Suppressor macrophage treated with lipopolysaccharide for 1 hour (primary cell): ENCODE data around the gene BCL11A.
A peak's percentile ranks its signal among the peaks of the same experiment; 100 is the strongest.

Source experiments
- DNase-seq, 3 donors: peaks; one replicate each; pipeline ENCODE4 v3.0.0-alpha.2; 2020 to 2022

Gene BCL11A

GRCh38 chr2:60456115-60456770 is 97.2 kb downstream of the BCL11A start:
- no peak for DNase-seq

GRCh38 chr2:60453872-60454271 is 99.6 kb downstream of the BCL11A start:
- no peak for DNase-seq

GRCh38 chr2:60453301-60453700 is 100.2 kb downstream of the BCL11A start:
- no peak for DNase-seq

GRCh38 chr2:60450488-60450887 is 103.0 kb downstream of the BCL11A start:
- no peak for DNase-seq

DNA sequence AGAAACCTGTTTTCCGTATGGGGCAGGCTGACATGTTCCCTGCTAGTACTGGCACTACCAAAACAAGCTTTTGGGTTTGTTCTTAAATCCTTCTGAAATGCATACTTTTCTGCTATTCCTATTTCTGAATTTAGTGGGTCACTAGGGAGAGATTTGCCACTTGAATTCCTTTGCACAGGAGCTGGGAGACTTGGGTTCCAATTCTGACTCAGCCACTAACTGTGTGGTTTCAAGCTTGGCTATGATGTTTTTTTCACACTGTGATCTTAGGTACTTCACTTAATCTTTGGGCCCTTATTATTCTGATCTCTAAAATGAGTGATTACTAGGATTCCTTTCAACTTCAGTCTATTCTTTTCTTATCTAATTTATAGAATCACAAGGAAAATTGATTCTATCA is 105.5 kb downstream of the BCL11A start:
- no peak for DNase-seq

DNA sequence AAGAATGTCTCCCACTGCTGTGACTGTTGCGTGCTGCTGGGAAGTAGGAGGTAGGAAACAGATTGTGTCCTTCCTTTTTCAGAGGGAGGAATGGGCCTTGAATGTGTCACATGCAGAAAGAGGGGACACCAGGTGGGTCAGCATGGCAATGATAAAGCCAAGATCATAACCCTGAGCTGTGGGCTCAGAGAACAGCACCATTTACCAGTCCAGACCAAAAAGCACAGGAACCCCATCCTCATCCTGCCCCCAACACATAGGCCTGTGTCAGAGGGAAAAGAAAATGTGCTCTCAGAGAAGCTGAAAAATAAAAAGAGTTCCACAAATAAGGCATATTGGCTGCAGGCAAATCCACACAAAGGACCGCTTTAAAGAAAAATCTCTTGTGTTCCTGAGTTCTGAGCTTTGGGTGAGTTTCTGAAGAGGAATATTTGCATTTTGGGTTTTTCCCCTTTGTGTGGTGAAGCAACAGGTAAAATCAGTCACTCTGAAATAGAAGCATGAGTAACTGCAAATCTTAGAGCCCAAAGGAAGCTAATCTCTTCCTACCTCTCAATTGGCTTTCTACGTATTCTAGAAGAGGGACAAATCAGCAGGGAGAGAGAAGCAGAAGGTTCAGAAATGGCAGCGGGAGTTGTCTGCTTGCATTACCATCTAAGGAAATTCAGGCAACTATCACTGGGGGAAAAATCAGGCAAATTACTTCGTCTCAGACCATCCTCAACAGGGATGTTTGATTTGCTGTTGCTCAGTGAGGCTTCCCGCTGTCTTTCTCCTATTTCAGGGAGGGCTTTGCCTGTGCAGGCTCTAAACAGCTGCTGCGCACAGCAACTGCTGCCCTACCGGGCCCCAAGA is 106.8 kb downstream of the BCL11A start:
- peak; percentile 49 to 72 (median 67) for DNase-seq

DNA sequence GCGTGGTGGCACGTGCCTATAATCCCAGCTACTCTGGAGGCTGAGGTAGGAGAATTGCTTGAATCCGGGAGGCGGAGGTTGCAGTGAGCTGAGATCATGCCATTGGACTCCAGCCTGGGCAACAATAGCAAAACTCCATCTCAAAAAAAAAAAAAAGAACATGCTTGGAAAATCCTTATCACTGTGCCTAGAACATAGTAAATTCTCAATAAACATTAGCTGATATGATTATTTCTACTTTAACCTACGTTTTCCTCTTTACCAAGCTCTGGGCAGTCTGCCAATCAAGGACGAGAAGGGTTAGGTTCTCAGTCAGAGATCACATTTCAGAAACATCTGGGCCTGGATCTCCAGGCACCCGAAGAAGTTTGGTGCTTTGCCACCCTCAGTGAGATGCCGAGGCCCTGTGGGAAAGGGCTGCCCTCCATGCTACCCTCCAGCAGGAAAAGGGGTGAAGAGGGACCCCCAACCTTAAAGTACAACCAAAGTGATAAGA is 107.7 kb downstream of the BCL11A start:
- DNase-seq = no peak

- no peak for DNase-seq
Measured at GRCh38 chr2:60442608-60443007, 110.8 kb downstream of the BCL11A start.

DNA sequence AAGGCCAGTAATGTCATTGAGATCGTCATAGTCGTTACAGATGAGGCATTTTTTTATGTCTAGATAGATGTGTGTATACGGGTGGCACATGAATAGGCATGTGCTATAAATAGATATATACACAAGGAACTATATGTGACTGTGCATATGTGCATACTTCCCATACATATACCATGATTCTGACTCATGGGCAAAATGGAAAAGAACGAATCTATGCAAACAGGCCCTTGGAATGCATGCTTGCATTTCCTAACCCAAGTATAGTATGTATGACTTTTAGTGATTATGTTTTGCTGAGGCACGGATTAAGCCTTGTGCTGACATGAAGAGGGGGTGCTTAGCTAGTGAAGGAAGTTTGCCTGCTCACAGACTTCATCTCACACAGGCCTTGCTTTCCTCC is 111.7 kb downstream of the BCL11A start:
- DNase-seq = peak; percentile 34 to 67 (median 55)

- DNase-seq = no peak
Measured at GRCh38 chr2:60440767-60441163, 112.7 kb downstream of the BCL11A start.

DNA sequence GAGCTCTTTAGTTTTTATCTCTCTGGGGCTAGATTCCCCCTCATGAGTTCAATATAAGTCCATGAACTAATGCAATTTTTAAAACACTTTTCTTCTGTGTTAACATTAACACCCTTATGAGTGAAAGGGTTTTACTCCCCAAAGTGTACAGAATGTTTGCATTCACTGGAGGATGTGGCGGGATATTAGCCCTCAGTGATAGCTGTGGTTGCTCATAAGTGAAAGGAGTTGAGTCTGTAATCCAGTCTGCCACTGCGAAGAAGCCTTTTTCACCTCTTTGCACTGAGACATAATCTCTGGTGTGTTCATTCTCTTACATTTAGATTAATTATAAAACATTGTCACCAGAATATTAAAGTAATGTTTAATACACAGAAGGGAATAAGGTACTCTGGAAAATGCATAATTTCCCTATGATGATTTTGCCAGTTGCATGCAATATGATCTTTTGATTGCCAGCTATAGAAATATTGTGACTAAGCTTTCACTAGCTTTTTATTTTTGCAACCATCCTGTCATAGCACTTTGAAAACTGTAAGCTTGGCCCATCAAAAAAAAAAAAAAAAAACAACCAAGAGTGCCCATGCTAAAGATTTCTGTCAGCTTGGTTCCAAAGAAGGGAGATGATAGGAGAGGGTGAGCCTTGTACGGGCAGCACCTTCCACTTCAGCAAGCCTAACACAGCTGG is 113.2 kb downstream of the BCL11A start:
- no peak for DNase-seq

GRCh38 chr2:60439219-60439974 is 114.1 kb downstream of the BCL11A start:
- DNase-seq = peak; percentile 90 to 93 (median 93)

- DNase-seq = no peak
Measured at GRCh38 chr2:60438653-60439052, 114.8 kb downstream of the BCL11A start.

DNA sequence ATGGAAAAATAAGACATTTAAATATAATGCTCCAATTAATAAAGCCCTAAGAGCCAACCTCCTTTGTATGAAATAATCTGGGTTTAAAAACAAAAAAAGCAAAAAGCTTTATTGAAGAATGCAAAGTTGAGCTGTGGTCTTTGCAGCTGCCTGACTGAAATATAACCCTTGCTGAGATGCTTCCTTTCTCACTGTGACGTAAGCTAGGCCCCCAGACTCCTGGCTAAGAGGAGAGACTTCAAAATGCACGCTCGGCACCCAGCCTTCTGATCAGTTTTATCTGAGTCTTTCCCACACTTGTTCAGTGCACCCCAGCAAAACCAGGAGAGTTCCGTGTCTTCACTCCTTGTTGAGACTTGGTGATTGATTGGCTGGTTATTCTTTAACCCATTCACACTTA is 115.3 kb downstream of the BCL11A start:
- no peak for DNase-seq

GRCh38 chr2:60437080-60437696 is 116.3 kb downstream of the BCL11A start:
- DNase-seq = no peak

DNA sequence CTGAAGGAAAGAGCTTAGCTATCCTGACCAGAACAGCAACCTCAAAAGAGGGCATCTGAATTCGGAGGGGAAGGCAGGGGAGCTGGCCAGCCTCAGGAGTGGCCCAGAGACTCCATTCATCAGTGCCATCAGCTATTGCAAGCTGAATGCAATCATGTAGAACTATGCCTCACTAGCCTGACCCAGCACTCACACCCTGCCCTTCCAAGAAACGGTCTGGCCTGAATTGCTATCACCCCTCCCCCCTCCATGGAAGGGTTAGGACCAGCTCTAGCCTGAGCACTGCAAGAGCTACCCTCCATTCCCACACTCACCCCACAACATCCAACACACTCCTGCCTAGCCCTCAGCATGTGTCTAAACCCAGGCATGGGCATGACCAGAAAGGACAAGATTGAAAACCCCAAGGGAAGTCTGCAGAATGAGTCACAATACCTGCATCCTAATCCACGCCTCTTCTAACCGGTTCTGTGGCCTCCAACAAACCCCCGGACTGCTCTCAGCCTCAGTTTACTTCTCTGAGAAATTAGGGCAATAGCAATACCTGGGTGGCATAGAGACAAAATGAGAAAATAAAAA is 120.3 kb downstream of the BCL11A start:
- no peak for DNase-seq

DNA sequence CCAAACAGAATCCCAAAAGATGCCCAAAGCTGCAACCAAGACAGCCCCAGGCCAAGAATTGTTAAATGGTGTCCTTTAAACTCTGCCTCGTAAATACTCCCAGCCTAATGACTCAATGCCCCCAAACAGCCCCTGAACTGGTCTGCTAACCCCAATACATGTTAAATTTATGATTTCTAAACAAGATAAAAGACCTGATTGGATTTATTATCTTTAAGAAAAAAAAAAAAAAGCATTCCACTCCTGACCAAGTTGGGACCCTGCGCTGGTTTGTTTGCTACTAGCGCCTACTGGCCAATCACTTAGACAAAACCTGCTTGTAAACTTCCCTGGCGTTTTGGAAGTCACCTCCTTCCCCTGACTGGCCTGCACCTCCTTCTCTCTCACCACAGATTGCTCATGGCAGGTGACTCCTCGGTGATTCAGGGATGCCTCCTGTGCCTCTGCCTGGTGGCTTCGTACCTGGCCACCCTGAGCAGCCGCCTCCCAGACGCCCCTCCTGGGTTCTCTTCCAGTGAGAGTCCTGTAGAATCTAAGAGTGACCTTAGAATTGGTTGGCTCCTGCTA is 121.3 kb downstream of the BCL11A start:
- no peak for DNase-seq

- no peak for DNase-seq
Measured at GRCh38 chr2:60429681-60430080, 123.8 kb downstream of the BCL11A start.

DNA sequence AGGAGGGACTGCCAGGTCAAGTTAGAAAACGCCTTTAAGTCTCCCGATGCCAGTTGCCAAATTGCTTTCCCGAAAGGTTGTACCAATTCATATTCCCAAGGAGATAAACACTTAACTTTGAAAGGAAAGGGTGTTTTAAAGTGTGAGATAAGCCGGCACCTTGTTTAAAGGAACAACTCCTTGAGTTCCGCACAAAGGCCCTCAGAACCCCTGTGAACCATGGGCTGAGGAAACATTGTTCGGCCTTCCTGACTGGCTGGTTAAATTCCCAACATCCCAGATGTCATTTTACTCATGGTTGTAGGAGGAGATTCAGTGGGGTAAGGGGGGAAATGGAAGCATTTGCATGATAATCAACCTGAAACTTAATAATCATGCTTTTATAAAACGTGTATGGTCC is 126.6 kb downstream of the BCL11A start:
- no peak for DNase-seq

- DNase-seq = no peak
Measured at GRCh38 chr2:60426341-60426740, 127.1 kb downstream of the BCL11A start.

- peak in 2 of 3 donors; percentile 28 to 36 for DNase-seq
Measured at GRCh38 chr2:60424233-60424632, 129.2 kb downstream of the BCL11A start.

DNA sequence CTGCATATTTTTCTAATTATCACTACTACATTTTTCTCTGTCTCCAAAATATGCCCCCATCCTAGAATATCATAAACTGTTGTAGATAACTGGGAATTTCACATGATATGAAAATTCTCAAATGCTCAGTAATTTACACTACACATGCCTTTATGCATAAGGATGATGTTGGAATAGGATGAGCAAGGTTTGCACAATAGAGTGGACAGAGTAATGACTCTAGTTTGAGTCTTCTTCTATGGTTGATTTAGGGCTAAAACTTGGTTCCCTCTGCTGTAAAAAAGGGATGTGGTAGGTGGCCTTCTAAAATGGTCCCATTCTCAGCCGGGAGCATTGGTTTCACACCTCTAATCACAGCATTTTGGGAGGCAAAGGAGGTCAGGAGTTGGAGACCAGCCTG is 129.9 kb downstream of the BCL11A start:
- no peak for DNase-seq
